ENCODE measurements around the gene KRT74. TPM values are rescaled to one million over a fixed set of nuclear protein-coding genes. Genes with fewer than 3 reads are reported as not detected.

Gene KRT74
- total RNA-seq, 1 experiment from 2014 or later = not detected

- TF ChIP-seq ZNF532 (CRISPR knock-in tag; IDR thresholded peaks at IDR 0.05; ENCODE audit: borderline replicate concordance) = no peak
Measured at GRCh38 chr12:52530366-52530765, 43.3 kb downstream of the KRT74 start (continued).

GRCh38 chr12:52529846-52530245, 43.8 kb downstream of the KRT74 start:
- ChIA-PET POLR2A (no interaction called here), CTCF (interaction anchor here (1.3 kb wide), 1 partner anchor 157 kb away, joined by 3 read pairs; no protein-coding TSS in a partner anchor)
- Mint-ChIP-seq H3K27me3 (ENCODE audit: low read depth) (no peaks in the 10 kb centered on the region), H3K4me3 (no peak overlapping the region), H3K36me3 (no peaks in the 10 kb centered on the region), H3K9me3 (no peaks in the 10 kb centered on the region), H3K27ac (no peak overlapping the region), H3K4me1 (no peaks in the 10 kb centered on the region)
- ATAC-seq = no peak
- TF ChIP-seq ZNF671 (CRISPR knock-in tag; IDR thresholded peaks at IDR 0.05) (no peak), NFATC4 (CRISPR knock-in tag; IDR thresholded peaks at IDR 0.05) (no peak)
- DNase-seq (ENCODE audit: low spot score) = no peak

- no peaks in the 10 kb centered on the region for H3K27me3 Mint-ChIP-seq (ENCODE audit: low read depth)
- H3K4me1 Mint-ChIP-seq = no peaks in the 10 kb centered on the region
- no peak overlapping the region for H3K4me3 Mint-ChIP-seq
- no peaks in the 10 kb centered on the region for H3K36me3 Mint-ChIP-seq
- H3K9me3 Mint-ChIP-seq = no peaks in the 10 kb centered on the region
- no peak overlapping the region for H3K27ac Mint-ChIP-seq
- no peak for ATAC-seq
- TF ChIP-seq ZNF512 (CRISPR knock-in tag; IDR thresholded peaks at IDR 0.05; ENCODE audit: borderline replicate concordance) (no peak), FOXP4 (CRISPR knock-in tag; IDR thresholded peaks at IDR 0.05) (no peak), ATF1 (CRISPR knock-in tag; IDR thresholded peaks at IDR 0.05) (no peak), ELF4 (CRISPR knock-in tag; IDR thresholded peaks at IDR 0.05; ENCODE audit: low read depth) (no peak), ETV6 (CRISPR knock-in tag; IDR thresholded peaks at IDR 0.05) (no peak), PRRX2 (CRISPR knock-in tag; IDR thresholded peaks at IDR 0.05) (no peak), ATF6 (CRISPR knock-in tag; IDR thresholded peaks at IDR 0.05) (no peak), JUN (CRISPR knock-in tag; IDR thresholded peaks at IDR 0.05) (no peak), ZNF396 (CRISPR knock-in tag; IDR thresholded peaks at IDR 0.05; ENCODE audit: borderline replicate concordance) (no peak), USF1 (CRISPR knock-in tag; IDR thresholded peaks at IDR 0.05) (no peak)
- POLR2A ChIA-PET = no interaction called here
- no peak for DNase-seq (ENCODE audit: low spot score)
- CTCF ChIA-PET = no interaction called here
Measured at GRCh38 chr12:52529417-52529816, 44.2 kb downstream of the KRT74 start.
